Esophagus squamous epithelium (tissue), 4 donors: ENCODE data around the gene CYB5R3.

Source experiments
- POLR2A ChIP-seq, 4 donors: fragments of 450-650 bp; IDR thresholded peaks; one replicate each; pipeline ENCODE4 v1.6.1; 2017; ENCODE audit warnings: antibody characterized with exemption in 4 of 4, mild to moderate bottlenecking in 4 of 4, moderate library complexity in 3 of 4
- TF ChIP-seq, protein P1 (sequence below), 6 experiments: fragments of 450-650 bp in 4 of 6; fragments of 200-600 bp in 2 of 6; sonication (generic) in 2 of 6; IDR thresholded peaks; one replicate each; pipeline ENCODE4 v1.5.1; 2016 to 2019; ENCODE audit warnings: antibody characterized with exemption in 6 of 6, mild to moderate bottlenecking in 4 of 6, moderate library complexity in 4 of 6

DNA sequence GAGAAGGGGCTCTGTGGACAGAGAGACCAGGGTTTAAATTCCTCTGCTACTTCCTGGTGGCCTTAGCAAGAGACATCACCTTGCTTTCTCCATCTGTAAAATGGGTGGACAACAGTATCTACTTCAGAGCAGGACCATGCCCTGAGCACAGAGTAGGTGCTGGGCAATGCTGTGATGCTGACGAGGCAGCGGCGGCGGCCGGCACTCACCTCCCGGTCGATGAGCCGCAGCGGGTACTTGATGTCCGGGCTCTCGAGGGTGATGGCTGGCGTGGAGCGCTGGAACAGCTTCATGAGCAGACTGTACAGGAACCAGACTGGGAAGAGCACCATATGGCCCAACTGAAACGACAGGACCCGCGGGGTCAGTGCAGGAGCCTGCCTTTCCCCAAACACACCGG is 12.7 kb downstream of the CYB5R3 start:
- TF ChIP-seq, protein P1, sequence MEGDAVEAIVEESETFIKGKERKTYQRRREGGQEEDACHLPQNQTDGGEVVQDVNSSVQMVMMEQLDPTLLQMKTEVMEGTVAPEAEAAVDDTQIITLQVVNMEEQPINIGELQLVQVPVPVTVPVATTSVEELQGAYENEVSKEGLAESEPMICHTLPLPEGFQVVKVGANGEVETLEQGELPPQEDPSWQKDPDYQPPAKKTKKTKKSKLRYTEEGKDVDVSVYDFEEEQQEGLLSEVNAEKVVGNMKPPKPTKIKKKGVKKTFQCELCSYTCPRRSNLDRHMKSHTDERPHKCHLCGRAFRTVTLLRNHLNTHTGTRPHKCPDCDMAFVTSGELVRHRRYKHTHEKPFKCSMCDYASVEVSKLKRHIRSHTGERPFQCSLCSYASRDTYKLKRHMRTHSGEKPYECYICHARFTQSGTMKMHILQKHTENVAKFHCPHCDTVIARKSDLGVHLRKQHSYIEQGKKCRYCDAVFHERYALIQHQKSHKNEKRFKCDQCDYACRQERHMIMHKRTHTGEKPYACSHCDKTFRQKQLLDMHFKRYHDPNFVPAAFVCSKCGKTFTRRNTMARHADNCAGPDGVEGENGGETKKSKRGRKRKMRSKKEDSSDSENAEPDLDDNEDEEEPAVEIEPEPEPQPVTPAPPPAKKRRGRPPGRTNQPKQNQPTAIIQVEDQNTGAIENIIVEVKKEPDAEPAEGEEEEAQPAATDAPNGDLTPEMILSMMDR (IDR thresholded peaks at IDR 0.05) = no peak
- no peak for TF ChIP-seq POLR2A (IDR thresholded peaks at IDR 0.05)
